NCI-H460 (cell line): Measurements from ENCODE around the gene GSG1L. TPM values are rescaled to one million over a fixed set of nuclear protein-coding genes. Genes with fewer than 3 reads are reported as not detected.

Experiments
- DNase-seq: peaks from one replicate; pipeline ENCODE4 v3.0.0-alpha.2; 2016; ENCODE audit warnings: low read depth; ENCODE audit errors: extremely low read depth
- total RNA-seq: library from RNA; depleted of rRNA; stranded (reverse); fragments of >200 nt; shearing (Covaris generic); gene quantifications from 2 replicates; pipeline ENCODE4 v1.2.3, GENCODE V29; 2014

Gene GSG1L
- total RNA-seq, 1 experiment from 2014 or later, result not detected

DNA sequence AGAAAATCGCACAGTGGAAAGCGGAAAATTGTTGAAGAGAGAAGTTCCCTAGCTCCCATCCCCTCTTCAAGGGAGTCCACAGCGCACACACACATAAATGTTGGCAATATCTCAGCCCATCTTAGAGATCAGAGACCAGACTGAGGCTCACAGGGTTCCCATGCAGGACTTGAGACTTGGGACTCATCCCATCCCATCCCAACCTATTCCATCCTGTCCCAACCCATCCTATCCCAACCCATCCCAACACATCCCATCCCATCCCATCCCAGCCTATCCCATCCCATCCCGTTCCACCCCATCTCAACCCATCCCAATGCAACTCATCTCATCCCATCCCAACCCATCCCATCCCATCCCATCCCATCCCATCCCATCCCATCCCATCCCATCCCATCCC lies 29.6 kb downstream of the GSG1L start:
- no peak for DNase-seq

DNA sequence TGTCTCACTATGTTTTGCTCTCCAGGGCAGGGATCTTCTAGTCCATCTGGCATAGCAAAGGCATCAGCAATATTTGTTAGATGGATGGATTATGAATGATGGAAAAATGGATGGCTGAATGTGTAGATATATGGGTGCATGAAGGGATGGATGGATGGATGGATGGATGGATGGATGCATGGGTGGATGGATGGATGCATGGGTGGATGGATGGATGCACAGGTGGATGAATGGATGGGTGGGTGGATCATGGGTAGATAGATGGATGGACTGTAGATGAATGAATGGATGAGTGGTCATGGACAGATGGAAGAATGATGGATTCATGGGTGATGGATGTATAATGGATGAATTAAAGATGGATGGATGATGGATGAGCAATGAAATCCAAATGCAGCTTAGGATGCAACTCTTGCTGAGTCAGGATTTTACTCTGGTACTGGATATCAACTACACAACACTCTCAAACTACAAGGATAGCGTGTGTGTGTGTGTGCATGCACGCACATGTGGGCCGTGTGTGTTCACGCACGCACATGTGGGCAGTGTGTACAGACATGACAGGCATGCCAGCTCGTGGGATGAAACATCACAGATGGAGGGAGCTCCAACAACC lies 34.0 kb downstream of the GSG1L start:
- no peak for DNase-seq

DNA sequence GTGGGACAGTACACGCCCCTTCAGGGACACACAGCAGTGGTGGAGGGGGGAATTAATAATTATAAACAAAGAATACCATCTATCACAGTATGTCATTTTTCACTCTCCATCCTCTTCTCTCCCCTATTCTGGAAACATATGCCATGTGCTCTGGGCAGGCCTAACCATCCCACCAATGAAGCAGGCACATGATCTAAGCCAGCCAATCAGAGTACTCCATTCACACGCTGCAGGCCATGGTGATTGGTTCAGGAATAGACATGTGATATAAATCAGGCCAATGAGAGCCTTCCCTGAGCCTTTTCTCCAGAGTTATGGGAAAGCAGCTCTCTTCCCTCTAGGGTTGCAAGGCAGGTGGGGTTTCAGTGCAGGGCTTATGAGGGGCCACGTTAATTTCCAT lies 36.5 kb downstream of the GSG1L start:
- no peak for DNase-seq

DNA sequence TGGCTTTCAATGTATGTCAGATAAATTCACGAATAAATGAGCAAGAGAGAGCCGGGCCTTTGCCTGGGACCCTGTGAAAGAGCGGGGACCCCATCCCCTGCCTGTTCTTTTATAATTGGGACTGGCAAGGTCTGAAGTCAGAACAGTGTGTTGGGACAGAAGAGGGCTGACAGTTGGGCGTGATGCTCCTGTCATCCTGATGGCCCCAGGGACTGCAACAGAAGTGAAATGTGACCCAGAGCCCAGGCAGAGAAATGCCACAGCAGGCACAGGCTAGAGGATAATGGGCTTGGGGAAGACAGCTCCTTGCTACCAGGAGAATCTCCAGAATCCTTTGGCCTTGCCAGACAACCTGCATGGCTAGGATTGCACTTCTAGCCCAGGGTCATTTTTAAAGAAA lies 37.9 kb downstream of the GSG1L start:
- no peak for DNase-seq

DNA sequence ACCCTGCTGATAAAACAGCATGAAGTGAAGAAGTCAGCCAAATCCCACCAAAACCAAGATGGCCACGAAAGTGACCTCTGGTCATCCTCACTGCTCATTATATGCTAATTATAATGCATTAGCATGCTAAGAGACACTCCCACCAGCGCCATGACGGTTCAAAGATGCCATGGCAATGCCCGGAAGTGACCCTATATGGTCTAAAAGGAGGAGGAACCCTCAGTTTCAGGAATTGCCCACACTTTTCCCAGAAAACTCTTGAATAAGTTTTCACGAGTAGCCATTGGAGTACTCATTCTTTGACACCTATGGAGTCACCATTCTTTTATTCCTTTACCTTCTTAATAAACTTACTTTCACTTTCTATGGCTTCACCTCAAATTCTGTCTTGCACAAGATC lies 44.3 kb downstream of the GSG1L start:
- no peak for DNase-seq

DNA sequence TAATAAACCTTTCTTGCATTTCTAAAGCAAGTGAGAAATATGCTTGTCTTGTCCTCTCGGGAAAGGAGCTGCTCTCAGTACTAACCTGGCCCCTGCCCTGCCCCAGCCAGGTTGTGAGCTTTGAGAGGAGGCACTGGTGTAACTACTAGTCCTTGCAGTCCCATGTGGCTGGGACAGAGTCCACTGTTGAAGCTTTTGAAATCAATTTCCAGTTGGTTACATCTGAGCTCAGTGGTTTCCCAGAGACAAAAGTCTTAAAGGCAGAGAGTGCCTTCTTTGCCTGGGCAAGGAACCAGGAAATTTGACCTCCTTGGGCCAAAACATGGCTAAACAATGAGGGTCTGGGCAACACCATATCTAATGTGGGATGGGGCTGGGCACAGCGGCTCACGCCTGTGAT lies 48.7 kb downstream of the GSG1L start:
- DNase-seq, result no peak

DNA sequence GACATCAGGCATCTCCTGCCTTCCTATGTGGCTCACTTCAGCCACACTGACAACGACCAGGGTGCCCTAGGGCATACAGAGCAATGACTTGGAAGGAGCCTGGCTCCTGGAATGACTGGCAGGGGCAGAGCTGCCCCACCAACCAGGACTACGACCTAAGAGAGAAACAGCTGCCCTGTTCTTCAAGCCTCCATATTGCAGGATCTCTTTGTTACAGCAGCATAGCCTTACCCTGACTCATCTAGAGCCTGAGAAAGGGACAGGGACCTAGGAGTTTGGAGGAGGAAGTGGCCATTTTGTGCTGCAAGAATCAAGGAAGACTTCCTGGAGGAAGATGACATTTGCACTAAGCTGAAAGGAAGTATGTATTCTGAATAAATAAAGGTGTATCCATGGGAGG lies 49.6 kb downstream of the GSG1L start:
- DNase-seq, result no peak

DNA sequence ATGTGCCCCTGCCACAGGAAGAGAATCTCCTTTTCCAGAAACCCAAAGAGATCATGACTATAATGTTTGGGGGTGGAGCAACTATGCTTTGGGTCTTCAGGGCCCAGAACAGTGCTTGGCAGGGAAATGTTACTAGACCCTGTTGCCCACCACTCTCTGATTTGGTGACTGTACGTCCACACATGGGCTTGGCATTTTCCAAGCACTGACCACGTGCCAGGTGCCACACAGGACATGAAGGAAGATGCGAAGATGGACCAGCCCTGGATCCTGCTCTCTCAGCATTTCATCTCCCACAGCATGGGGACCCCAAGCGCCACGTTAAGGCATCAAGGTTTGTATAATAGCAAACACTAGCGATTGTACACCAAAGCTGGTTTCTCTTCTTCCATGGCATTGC lies 50.1 kb downstream of the GSG1L start:
- no peak for DNase-seq

DNA sequence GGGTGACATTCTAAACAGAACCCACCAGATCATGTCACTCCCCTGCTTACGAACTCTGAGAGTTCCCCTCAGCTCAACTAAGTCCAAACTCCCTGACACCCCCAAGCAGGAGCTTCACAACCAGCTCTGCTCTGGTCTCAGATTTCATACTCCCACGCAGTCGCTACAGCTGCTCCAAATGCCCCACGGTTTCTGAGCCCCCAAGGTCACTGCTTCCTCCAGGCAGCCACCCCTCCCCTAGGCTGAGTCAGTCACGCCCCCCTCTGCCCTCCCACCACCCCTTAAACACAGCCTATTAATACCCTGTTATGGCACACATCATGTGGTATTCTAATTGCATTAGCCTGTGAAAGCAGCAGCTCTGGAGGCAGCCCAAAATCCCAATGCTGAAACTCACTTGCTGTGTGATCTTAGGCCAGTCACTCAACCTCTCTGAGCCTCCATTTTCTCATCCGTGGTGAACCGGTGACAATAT lies 51.5 kb downstream of the GSG1L start:
- DNase-seq, result no peak

DNA sequence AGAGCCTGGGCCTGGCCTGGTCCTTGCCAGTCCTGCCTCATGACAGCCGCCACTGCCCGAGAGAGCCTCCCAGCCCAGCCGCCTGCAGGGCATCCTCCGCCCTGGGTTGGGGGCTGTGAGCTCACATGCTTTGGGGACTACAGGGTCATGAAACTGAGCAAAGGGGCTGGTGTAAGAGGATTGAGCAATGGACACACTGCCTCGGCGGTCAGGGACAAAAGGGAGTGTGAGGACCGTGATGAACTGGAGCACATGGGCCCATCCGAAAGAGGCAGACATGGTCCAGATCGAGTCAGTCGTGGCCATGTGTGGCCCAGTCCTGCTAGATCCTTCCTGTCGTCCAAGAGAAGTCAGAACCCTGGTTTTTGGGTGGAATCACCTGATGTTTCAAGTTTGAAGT lies 52.3 kb downstream of the GSG1L start:
- DNase-seq, result no peak

DNA sequence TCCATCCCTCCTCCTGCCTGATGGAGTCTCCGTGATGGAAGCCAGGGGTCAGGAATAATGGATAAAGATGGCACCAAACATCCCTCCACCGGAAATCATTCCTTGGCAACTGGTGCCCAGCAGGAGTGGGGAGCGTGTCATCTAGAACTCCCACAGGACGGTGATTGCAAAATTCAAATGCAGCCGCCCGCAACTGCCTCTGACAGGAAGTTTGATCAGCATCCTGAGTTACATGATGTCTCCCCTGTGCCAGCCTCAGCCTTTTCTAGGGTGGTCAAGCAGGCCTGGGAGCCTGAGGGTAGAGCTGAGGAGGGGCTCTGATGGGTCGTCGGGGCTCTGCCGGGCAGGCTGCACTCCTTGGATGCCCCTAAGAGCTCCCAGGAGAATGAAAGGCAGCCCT lies 52.8 kb downstream of the GSG1L start:
- DNase-seq, result no peak

DNA sequence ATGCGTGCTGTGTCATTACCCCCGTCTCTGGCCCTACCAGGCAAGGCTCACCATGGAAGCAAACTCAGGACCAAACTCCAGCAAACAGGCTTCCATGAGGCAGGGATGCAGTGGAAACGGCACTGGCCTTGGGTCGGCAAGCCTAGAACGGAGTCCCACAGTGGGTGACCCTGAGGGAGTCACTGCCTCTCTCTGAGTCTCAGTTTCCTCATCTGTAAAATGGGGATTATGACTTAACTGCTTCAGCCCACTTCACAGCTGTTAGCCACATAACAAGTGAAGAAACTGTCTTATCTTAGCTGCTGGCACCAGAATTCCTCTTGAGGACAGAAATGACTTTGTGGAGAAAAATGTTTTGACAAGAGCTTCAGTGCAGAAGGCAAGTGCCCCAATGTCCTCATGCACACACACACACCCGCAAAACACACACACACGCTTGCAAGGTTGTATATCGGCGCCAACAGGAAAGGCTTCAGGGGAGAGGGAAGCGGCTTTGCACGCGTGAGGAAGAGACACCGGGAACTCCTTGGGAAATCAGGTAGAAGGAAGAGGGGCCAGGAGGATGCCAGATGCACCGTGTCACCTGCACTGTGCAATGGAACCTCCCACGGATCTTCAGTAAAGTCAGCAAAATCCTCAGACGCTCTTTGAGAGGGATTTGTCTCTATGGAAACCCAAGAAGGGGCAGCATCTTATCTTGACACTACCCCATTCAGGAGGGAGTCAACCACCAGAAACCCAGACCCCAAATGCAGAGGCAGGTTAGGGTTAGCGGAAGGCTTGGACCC lies 53.7 kb downstream of the GSG1L start:
- DNase-seq, result no peak

DNA sequence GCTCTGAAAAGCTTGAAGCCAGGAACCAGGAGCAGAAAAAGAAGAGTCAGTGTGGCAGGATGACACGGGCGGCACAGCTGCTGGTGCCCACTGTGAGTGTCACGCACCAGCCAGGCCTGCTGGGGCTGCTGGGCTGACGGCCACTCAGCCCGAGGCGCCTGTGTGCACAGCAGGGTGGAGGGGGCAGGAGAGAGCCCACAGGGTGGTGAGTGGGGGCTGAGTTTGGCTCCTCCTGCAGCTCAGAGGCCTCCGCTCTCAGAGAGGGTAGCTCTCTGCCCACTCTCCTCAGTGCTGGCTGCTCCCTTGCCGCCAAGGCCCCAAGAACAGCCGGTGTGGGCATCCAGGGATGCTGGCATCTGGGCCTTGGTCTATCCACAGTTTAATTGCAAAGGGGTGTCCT lies 59.6 kb downstream of the GSG1L start:
- DNase-seq, result no peak

DNA sequence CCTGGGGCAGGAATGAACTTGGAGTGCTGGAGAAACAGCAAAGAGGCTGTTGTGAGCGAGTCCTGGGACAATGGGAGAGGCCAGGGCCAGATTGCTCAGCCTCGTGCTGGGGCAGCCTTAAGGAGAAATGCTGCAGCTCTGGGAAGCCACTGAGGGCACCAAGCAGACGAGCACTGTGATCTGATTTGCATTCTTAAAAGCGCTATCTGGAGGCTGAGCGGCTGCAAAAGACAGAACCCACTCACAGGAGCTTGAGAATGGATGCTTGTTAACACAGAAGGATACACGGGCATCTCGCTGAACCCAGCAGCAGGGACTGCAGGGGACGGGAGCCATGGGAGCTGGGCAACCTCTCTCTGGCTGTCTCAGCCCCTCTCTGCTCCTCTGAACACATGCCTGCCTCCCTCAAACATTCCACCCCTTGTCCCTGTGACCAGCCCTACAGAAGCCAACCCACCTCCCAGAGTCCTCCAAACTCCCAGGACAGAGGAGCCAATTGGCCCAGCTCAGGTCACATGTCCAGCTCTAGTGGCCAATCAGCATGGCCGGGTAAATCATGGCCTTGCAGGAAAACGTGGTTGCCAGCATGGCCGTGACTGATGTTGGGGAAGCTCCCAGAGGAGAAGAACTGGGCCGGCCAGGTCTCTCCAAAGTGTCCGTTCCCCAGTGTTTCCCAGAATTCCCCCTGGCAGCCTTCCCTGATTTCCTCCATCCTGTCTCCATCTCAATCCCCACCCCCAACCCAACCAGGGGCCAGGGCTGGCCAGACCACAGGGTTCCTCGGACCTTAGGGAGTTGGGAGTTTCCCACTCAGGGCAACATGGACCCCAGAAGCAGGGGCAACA lies 60.3 kb downstream of the GSG1L start:
- no peak for DNase-seq

DNA sequence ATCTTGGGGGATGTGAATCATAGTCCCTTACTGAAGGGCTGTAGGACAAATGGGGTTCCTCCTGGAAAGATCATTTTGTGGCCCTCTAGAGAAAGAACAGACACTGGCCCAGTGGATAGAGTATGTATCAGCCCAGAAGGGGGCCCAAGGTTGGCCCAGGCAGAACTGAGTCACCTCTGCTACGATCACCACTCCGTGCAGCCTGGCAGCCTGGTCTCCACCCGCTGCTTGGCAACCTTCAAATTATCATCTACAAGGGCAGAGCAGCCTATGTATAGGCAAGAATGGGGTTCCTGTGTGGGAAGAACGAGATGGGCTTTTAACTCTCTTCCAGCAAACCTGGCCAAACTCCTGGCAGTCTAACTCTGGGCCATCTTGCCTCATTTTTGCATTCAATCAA lies 61.9 kb downstream of the GSG1L start:
- no peak for DNase-seq

DNA sequence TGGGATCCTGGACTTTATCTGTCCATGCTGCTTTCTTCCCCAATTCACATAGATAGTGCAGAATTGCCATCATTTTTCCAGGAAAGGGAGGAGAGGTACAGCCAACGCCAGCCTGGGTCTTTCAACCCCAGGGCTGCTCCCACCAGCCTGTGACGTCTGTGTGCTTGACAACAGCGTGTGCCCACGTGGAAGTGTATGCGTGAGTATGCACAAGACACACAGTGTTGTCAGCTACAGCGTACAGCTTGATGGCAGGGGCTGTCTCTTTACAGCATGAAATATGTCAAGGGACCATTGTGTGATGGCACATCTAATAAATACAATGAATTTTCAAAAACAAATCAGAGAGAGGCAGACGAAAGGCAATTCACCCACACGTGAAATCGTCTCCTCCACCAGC lies 62.3 kb downstream of the GSG1L start:
- no peak for DNase-seq

DNA sequence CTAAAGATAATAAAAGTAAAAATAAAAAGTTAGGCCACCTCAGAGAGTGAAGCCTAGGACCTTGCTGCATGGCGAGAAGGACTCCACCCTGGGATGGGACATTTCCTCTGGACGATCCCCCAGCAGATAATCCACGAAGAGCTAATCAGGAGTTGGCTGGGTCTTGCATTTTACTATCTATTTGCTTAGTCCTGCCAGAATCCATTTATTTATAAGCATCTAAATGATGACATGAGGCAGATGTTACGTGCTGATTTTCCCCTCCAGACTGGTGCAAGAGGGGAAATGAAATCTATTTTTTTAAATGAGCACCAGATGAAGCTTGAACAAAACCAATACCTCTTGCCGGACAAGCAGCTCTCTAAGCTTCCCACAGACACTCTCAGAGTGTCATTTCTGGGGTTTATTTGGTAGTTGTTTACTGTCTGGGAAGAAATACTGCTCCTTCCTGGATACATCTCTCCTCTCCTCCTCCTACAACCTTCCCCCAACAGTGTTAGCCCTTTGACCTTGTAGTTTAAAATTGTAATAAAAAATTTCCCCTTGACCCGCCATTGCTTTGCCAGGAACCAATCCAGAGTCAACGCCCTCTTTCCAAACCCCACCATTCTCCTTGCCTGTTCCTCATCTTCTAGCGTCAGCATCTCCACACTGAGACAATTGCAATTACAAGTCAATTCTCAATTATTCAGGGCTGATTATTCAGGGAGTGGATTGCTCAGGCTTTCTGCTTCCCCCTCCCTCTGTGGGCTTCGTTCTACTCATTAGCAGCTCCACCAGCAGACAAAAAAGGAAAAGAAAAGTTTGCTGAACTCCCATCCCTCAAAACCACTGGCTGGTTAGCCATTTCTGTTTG lies 63.0 kb downstream of the GSG1L start:
- DNase-seq, result no peak

DNA sequence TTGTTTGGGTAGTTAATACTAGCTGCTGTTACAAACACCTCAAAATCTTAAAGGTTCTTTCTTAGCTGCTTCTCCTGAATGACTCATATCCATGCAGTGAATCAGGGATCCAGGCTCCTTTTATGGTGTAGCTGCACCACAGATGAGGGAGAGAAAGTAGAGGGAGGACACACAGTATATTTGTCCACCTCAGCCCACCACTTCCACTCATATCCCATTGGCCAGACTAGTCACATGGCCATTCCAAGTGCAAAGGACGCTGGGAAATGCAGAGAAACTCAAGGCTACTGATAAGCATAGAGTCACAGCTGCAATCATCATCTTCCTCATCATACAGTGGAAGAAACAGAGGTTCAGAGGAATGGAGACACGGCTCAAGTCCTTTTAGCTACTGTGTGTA lies 63.8 kb downstream of the GSG1L start:
- no peak for DNase-seq

DNA sequence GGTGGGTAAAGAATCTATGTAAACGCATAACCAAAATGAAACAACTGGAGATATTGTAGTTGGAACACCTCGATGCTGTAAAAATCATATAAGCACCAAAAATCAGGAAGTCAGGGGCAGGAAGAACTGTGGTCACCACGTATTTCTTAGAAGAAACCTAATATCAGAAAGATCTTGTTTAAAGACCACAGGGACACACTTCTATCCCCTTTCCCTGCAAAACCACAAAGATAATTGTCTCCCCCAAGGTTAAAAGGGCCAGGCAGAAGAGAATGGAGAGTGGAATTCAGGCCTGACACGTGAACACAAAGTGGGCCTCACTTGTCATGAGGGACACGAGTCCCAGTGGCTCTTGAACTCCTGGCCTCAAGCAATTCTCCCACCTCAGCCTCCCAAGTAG lies 68.1 kb downstream of the GSG1L start:
- DNase-seq, result no peak

DNA sequence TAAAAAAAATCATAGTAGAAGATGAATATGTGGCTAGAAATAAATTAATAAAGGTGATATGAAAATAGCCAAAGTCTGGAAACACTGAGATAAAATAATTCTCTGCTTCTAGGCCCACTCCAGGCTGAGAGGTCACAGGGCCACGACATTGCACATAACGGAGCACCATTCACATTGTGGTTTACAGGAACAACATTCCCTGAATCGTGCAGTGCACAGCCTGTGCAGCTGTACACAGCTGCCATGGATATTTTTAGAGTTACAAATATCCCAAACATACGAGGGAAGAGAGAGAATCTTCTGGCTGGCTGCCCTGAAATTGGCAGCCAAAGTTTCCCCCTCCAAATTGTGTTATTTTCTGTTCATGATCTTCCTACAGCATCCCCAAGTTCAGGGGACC lies 68.8 kb downstream of the GSG1L start:
- DNase-seq, result no peak

DNA sequence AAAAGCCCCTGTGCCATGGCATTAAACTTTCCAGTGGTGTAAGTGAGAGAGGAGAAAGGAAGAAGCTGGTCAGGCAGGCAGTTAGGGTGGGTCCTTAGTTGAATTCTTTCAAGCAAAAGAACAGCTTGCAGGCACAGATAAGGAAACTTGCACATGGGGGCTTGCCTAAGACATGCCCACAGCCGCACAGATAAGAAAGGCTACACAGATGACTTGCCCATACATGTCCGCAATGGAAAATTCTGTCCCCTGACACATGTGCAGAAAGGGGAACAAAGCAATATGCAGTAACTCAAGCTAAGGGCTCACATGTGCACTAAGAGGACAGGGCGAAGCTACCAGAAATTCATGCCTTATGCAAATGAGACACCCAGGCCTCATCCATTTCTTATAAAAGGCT lies 69.9 kb downstream of the GSG1L start:
- no peak for DNase-seq
